Smooth muscle cell (in vitro differentiated cells): ENCODE results near the gene MORC2. TPM values are rescaled to one million over a fixed set of nuclear protein-coding genes. Genes with fewer than 3 reads are reported as not detected.

Experiments used
- DNase-seq: peaks from one replicate; lab custom pipeline; 2025; ENCODE audit not compliant: unreplicated experiment; lab: John Stamatoyannopoulos, UW
- H2AFZ ChIP-seq: fragments of 200-600 bp; sonication (generic); 2 replicates; pipeline ENCODE4 v1.6.0; 2016; ENCODE audit warnings: antibody characterized with exemption, low read depth, mild to moderate bottlenecking
- H3F3A ChIP-seq: fragments of 200-600 bp; sonication (generic); 2 replicates; pipeline ENCODE4 v1.6.0; 2017; ENCODE audit warnings: antibody characterized with exemption, low read depth
- H3K27ac ChIP-seq: fragments of 200-600 bp; sonication (generic); 2 replicates; pipeline ENCODE4 v1.5.1; 2016; ENCODE audit warnings: low read depth, mild to moderate bottlenecking
- H3K27me3 ChIP-seq: fragments of 200-600 bp; sonication (generic); 2 replicates; pipeline ENCODE4 v1.6.1; 2016; ENCODE audit warnings: low read depth, mild to moderate bottlenecking
- H3K36me3 ChIP-seq: fragments of 200-600 bp; sonication (generic); 2 replicates; pipeline ENCODE4 v1.5.1; 2016; ENCODE audit warnings: low read depth
- H3K4me1 ChIP-seq: fragments of 200-600 bp; sonication (generic); 2 replicates; pipeline ENCODE4 v1.5.1; 2016; ENCODE audit warnings: low read depth
- H3K4me2 ChIP-seq: fragments of 200-600 bp; sonication (generic); 2 replicates; pipeline ENCODE4 v1.6.0; 2016; ENCODE audit warnings: mild to moderate bottlenecking
- H3K4me3 ChIP-seq: fragments of 200-600 bp; sonication (generic); 2 replicates; pipeline ENCODE4 v1.5.1; 2016; ENCODE audit warnings: mild to moderate bottlenecking
- H3K79me2 ChIP-seq: fragments of 200-600 bp; sonication (generic); 2 replicates; pipeline ENCODE4 v1.6.0; 2016; ENCODE audit warnings: low read depth, mild to moderate bottlenecking
- H3K9ac ChIP-seq: fragments of 200-600 bp; sonication (generic); 2 replicates; pipeline ENCODE4 v1.6.0; 2016; ENCODE audit warnings: low read depth
- H3K9me3 ChIP-seq: fragments of 200-600 bp; sonication (generic); replicated peaks from 2 replicates; pipeline ENCODE4 v1.5.1; 2016; ENCODE audit warnings: low read depth
- H4K20me1 ChIP-seq: fragments of 200-600 bp; sonication (generic); 2 replicates; pipeline ENCODE4 v1.6.0; 2016; ENCODE audit warnings: low read depth
- WGBS: methylation state at CpG from one replicate; pipeline ENCODE4 v1.1.7; 2016; ENCODE audit warnings: low lambda C conversion rate; 5-methylcytosine and 5-hydroxymethylcytosine counted together
- polyA plus RNA-seq: library from polyadenylated mRNA; unstranded; fragments of >200 nt; fragmentation: Nextera tagmentation; extraction: Ambion mirVana; gene quantifications from 2 replicates; pipeline ENCODE4 v1.2.1, GENCODE V29; 2016
- total RNA-seq: library from RNA; depleted of rRNA; stranded (reverse); fragments of >200 nt; gene quantifications from 2 replicates; pipeline ENCODE4 v1.2.3, GENCODE V29; 2014
- TF ChIP-seq, protein P1 (sequence below): fragments of 200-600 bp; sonication (generic); IDR thresholded peaks from 2 replicates; pipeline ENCODE4 v1.5.1; 2017; ENCODE audit warnings: borderline replicate concordance, mild to moderate bottlenecking, antibody characterized with exemption; ENCODE audit not compliant: insufficient read depth, poor library complexity, severe bottlenecking

The MORC2 gene
- total and polyA plus RNA-seq, 2 experiments from 2014 or later: 22.0 to 42.9 TPM

DNA sequence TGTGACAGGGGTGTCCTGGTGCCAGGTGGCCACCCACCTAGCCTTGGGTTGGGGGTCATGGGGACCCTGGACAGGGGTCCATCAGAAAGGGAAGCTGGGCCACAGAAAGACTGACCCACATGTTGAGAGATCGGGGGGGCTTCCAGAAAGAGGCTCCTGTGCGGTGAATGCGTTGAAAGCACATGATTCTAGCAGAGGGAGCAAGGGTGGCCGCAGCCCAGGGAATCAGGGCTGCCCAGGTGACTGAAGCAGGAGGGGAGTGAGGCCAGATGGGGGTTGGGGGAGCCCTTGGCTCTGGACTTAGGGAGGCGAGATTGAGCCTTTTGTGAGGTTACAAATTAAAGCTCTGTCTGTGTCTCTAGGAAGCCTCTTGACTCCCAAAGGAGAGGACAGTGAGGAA, 80.7 kb downstream of the MORC2 start:
- Histone ChIP-seq H3K36me3 (no peaks in the 10 kb centered on the region), H3K27ac (no peak overlapping the region), H3F3A (no peaks in the 10 kb centered on the region), H3K79me2 (no peaks in the 10 kb centered on the region), H3K9ac (no peak overlapping the region), H3K4me3 (no peak overlapping the region), H3K27me3 (no peaks in the 10 kb centered on the region), H3K4me1 (no peaks in the 10 kb centered on the region), H4K20me1 (no peaks in the 10 kb centered on the region), H3K9me3 (no peaks in the 10 kb centered on the region), H2AFZ (no peak overlapping the region), H3K4me2 (no peak overlapping the region)
- TF ChIP-seq, protein P1, sequence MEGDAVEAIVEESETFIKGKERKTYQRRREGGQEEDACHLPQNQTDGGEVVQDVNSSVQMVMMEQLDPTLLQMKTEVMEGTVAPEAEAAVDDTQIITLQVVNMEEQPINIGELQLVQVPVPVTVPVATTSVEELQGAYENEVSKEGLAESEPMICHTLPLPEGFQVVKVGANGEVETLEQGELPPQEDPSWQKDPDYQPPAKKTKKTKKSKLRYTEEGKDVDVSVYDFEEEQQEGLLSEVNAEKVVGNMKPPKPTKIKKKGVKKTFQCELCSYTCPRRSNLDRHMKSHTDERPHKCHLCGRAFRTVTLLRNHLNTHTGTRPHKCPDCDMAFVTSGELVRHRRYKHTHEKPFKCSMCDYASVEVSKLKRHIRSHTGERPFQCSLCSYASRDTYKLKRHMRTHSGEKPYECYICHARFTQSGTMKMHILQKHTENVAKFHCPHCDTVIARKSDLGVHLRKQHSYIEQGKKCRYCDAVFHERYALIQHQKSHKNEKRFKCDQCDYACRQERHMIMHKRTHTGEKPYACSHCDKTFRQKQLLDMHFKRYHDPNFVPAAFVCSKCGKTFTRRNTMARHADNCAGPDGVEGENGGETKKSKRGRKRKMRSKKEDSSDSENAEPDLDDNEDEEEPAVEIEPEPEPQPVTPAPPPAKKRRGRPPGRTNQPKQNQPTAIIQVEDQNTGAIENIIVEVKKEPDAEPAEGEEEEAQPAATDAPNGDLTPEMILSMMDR: no peak
- 91% methylated on average over 5 of the region's 5 CpGs for WGBS
- no peak for DNase-seq

DNA sequence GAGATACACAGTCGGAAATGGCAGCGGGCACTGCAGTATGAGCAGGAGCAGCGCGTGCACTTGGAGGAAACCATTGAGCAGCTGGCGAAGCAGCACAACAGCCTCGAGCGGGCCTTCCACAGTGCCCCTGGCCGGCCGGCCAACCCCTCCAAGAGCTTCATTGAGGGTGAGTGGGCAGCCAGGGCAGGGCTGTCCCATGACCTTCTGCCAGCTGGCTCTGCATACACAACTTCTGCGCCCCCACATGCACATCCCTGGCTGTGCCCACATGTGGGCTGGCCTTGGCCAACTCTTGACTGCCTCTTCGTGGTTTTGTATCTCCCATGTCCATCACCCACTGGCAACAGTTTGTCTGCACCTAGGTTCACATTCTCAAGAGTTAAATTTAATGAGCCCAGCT, 81.1 kb downstream of the MORC2 start:
- Histone ChIP-seq H3K4me2 (no peak overlapping the region), H3K27me3 (no peaks in the 10 kb centered on the region), H3K9ac (no peak overlapping the region), H3K36me3 (no peaks in the 10 kb centered on the region), H2AFZ (no peak overlapping the region), H3K4me1 (no peaks in the 10 kb centered on the region), H3K79me2 (no peaks in the 10 kb centered on the region), H3F3A (no peaks in the 10 kb centered on the region), H4K20me1 (no peaks in the 10 kb centered on the region), H3K9me3 (no peaks in the 10 kb centered on the region), H3K4me3 (no peak overlapping the region), H3K27ac (no peak overlapping the region)
- WGBS: 95% methylated on average over 11 of the region's 11 CpGs
- TF ChIP-seq, protein P1: no peak
- no peak for DNase-seq

DNA sequence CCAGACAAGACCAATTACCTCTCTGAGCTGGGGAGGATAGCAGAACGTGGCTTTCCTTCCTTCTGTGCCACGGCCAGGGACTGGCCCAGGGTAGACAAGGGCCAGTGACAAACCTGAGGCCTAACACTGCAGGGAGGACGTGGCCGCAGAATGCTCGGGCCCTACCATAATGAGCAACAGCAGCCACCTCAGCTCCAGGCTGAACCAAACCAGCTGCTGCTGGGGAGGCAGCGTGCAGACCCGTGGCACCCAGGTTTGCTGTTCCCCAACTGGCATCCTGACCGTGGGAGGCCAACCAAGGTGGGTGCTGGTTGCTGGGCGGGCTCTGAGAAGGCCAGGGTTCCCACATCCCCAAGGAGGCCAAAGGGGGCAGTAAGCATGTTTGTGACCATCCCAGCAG, 83.0 kb downstream of the MORC2 start:
- H3K79me2 ChIP-seq: no peaks in the 10 kb centered on the region
- no peaks in the 10 kb centered on the region for H3K27me3 ChIP-seq
- H3K4me3 ChIP-seq: no peak overlapping the region
- peaks cover 12% of the 10 kb centered on the region for H3K4me1 ChIP-seq
- no peaks in the 10 kb centered on the region for H3F3A ChIP-seq
- H3K27ac ChIP-seq: no peak overlapping the region
- TF ChIP-seq, protein P1: no peak
- no peaks in the 10 kb centered on the region for H3K36me3 ChIP-seq
- H3K9me3 ChIP-seq: no peaks in the 10 kb centered on the region
- WGBS: 96% methylated on average over 9 of the region's 9 CpGs
- H4K20me1 ChIP-seq: no peaks in the 10 kb centered on the region
- H2AFZ ChIP-seq: no peak overlapping the region
- H3K9ac ChIP-seq: no peak overlapping the region
- no peak overlapping the region for H3K4me2 ChIP-seq
- no peak for DNase-seq

GRCh38 chr22:30885001-30885366, 83.6 kb downstream of the MORC2 start:
- peaks cover 12% of the 10 kb centered on the region for H3K4me1 ChIP-seq
- no peaks in the 10 kb centered on the region for H3K79me2 ChIP-seq
- DNase-seq: no peak
- no peak overlapping the region for H3K4me3 ChIP-seq
- no peaks in the 10 kb centered on the region for H4K20me1 ChIP-seq
- no peaks in the 10 kb centered on the region for H3K36me3 ChIP-seq
- no peak overlapping the region for H3K27ac ChIP-seq
- H3K27me3 ChIP-seq: no peaks in the 10 kb centered on the region
- no peak overlapping the region for H2AFZ ChIP-seq
- no peaks in the 10 kb centered on the region for H3K9me3 ChIP-seq
- no peak overlapping the region for H3K9ac ChIP-seq
- 90% methylated on average over 5 of the region's 5 CpGs for WGBS
- H3F3A ChIP-seq: no peaks in the 10 kb centered on the region
- TF ChIP-seq, protein P1: no peak
- no peak overlapping the region for H3K4me2 ChIP-seq
